Measurements from ENCODE around the gene PAX8. TPM values are rescaled to one million over a fixed set of nuclear protein-coding genes. Genes with fewer than 3 reads are reported as not detected.

The PAX8 gene
- total RNA-seq, 1 experiment from 2014 or later, result 0.15 TPM

- Histone ChIP-seq H3K4me1 (ENCODE audit: control insufficient read depth, insufficient read depth, low read length) (no peaks in the 10 kb centered on the region), H3K27ac (ENCODE audit: low read length) (no peak overlapping the region), H3K9me3 (ENCODE audit: control insufficient read depth, insufficient read depth, low read depth, low read length) (no peaks in the 10 kb centered on the region), H3K4me3 (ENCODE audit: low read depth in 2 of 2, low read length in 2 of 2) (no peak overlapping the region), H3K27me3 (ENCODE audit: control insufficient read depth, insufficient read depth, low read length) (no peaks in the 10 kb centered on the region), H3K36me3 (ENCODE audit: control insufficient read depth, insufficient read depth, low read length) (no peaks in the 10 kb centered on the region)
- POLR2A ChIA-PET, result no interaction called here
- in situ Hi-C loops (cut with HindIII; ENCODE audit: low pct_unique_long_range_greater_than_20kb, low sequenced_read_pairs), result no loop called here
- TF ChIP-seq REST (IDR thresholded peaks at IDR 0.05; ENCODE audit: insufficient read depth in 1 of 2, low read depth in 2 of 2, low read length in 1 of 2), result no peak
- no peak for TF ChIP-seq CTCF (IDR thresholded peaks at IDR 0.05)
- TF ChIP-seq TCF7L2 (IDR thresholded peaks at IDR 0.05; ENCODE audit: low read depth, low read length), result no peak
- no peak for TF ChIP-seq SIN3A (IDR thresholded peaks at IDR 0.05; ENCODE audit: borderline replicate concordance, insufficient read depth, low read depth, low read length)
- no peak for TF ChIP-seq POLR2AphosphoS5 (IDR thresholded peaks at IDR 0.05; ENCODE audit: low read depth, low read length)
- intact Hi-C loops (cut with micrococcal nuclease; ENCODE audit: unreplicated experiment), result no loop called here
- CTCF ChIA-PET, result interaction anchor here (3.0 kb wide), 1 partner anchor 59 kb away, joined by 34 read pairs; no protein-coding TSS in a partner anchor
- DNase-seq (ENCODE audit: low read depth, low spot score) (no peak), ATAC-seq (no peak)
- BruUV-seq (replicated peaks), result no TSS peak
Measured at GRCh38 chr2:113196839-113197238, 81.9 kb downstream of the PAX8 start.

DNA sequence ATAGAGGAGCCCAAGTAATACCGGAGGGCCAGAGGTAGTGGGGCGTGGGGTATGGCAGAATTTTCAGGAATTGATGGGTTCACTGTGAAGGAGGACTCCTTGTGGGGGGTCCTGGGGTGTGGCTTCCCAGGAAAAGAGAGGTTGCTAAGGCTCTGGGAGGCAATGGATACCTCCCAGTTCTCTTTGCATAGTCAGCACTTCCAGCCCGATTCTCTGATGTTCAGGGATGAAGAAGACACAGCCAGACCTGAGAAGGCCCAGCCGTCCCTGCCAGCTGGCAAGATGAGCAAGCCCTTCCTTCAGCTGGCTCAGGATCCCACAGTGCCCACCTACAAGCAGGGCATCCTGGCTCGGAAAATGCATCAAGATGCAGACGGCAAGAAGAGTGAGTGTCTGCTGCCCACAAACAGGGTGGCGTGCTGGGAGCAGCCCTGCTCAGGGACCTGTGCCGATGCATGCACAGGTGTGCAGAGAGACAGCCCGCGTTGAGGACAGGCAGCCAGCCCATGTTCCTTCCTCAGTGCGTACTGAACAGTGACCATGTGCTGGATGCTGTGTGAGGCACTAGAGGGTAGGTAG lies 82.7 kb downstream of the PAX8 start:
- CTCF ChIA-PET, result no interaction called here
- POLR2A ChIA-PET, result no interaction called here
- no peak for ATAC-seq
- no peaks in the 10 kb centered on the region for H3K36me3 ChIP-seq (ENCODE audit: control insufficient read depth, insufficient read depth, low read length)
- in situ Hi-C loops (cut with HindIII; ENCODE audit: low pct_unique_long_range_greater_than_20kb, low sequenced_read_pairs), result no loop called here
- no peaks in the 10 kb centered on the region for H3K4me1 ChIP-seq (ENCODE audit: control insufficient read depth, insufficient read depth, low read length)
- H3K27ac ChIP-seq (ENCODE audit: low read length), result no peak overlapping the region
- DNase-seq (ENCODE audit: low read depth, low spot score), result no peak
- H3K27me3 ChIP-seq (ENCODE audit: control insufficient read depth, insufficient read depth, low read length), result no peaks in the 10 kb centered on the region
- H3K9me3 ChIP-seq (ENCODE audit: control insufficient read depth, insufficient read depth, low read depth, low read length), result no peaks in the 10 kb centered on the region
- no peak overlapping the region for H3K4me3 ChIP-seq (ENCODE audit: low read depth in 2 of 2, low read length in 2 of 2)
- intact Hi-C loops (cut with micrococcal nuclease; ENCODE audit: unreplicated experiment), result no loop called here
- no TSS peak for BruUV-seq (replicated peaks)
- TF ChIP-seq TCF7L2 (IDR thresholded peaks at IDR 0.05; ENCODE audit: low read depth, low read length) (no peak), SIN3A (IDR thresholded peaks at IDR 0.05; ENCODE audit: borderline replicate concordance, insufficient read depth, low read depth, low read length) (no peak), REST (IDR thresholded peaks at IDR 0.05; ENCODE audit: insufficient read depth in 1 of 2, low read depth in 2 of 2, low read length in 1 of 2) (no peak), CTCF (IDR thresholded peaks at IDR 0.05) (no peak), POLR2AphosphoS5 (IDR thresholded peaks at IDR 0.05; ENCODE audit: low read depth, low read length) (no peak)

Measured in Panc1 (cell line).